Right lung (tissue), 5 donors: ENCODE data around the gene NTPCR. TPM values are rescaled to one million over a fixed set of nuclear protein-coding genes. Genes with fewer than 3 reads are reported as not detected.

ENCODE experiments used
- DNase-seq, 2 donors: peaks; one replicate each; pipeline ENCODE4 v3.0.0-alpha.2; 2013
- polyA plus RNA-seq, 5 donors: library from polyadenylated mRNA; unstranded; fragments of 120-200 nt; gene quantifications; one replicate each; pipeline versions ENCODE4 v1.2.1 to v1.2.3, GENCODE V29; 2013; ENCODE audit warnings: inconsistent platforms in 1 of 5, low replicate concordance in 1 of 5; ENCODE audit not compliant: insufficient read length in 5 of 5, insufficient read depth in 1 of 5

Gene NTPCR
- polyA plus RNA-seq, 5 donors, result 46.2 to 66.7 (median 63.7) TPM

DNA sequence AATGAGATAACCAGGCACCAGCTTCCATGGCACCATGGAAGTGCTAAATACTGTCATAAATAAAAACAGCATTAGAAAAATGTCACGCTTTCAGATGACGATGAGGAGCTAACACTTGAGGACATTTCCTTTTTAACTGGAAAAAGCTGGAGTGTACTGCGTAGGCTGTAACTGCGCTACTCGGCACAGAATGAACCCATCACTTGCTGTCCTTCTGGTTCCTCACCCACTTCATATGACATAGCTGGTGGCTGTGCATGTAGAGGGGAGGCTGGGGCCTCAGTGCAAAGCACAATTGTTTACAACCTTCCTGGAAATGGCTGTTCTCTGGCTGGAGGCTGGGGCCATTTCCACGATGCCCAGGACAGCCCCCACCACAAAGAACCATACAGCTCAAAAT lies 55.7 kb downstream of the NTPCR start:
- no peak for DNase-seq

DNA sequence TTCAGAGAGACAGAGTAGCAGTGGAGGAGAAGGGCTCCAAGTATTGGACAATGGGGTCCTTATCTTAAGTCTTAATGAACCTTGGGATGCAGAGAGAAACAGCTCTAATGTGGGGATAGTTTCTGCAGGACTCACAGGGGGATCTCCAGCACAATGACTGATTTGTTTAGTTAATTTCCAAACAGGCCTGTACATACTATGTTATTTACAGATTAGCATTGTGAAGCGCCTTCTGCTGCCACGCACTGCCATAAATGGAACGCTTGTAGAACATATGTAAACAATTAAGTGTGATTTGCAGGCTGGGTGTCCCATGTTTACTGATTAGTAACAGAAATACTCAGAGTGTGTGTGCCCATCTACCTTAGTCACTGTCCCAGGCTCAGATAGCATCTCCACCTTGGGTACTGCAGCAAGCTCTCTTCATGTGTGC lies 56.1 kb downstream of the NTPCR start:
- DNase-seq, result no peak

DNA sequence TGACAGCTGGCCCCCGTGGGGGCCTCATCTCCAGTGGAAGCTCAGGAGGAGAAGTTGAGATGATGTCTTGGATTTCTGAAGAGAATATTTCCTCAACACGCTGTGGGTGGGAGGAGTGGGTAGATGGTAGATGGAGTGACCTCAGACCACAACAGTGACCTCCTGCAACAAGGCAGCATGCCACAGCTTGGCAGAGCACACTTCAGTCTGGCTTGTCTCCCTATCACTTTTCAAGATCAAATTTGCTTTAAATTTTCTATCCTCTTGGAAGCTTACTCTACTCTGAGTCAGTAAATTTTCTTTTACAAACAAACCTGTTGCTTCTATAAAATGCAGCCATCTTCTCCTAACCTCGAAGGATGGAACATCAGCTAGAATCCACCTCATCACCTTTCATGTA lies 59.7 kb downstream of the NTPCR start:
- DNase-seq, result no peak

DNA sequence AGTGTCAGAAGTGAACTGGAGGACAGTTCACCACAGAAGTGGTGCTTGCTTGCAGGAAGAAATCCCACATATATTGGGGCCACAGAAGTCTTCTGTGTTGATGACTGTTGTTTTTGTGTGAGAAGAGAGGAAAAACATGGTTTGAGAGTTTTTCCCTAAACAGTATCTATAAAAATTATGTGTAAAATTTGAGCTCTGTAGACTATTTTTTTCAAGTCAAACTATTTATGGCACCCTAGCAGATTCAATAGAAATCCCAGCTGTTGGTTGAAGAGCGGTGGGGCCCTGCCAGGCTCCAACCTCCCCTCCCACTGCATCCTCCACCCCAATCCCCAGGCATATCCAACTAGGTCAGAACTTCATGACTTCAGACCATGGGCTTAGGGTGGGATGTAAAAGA lies 61.6 kb downstream of the NTPCR start:
- DNase-seq, result peak in 1 of 2 donors; percentile 15

DNA sequence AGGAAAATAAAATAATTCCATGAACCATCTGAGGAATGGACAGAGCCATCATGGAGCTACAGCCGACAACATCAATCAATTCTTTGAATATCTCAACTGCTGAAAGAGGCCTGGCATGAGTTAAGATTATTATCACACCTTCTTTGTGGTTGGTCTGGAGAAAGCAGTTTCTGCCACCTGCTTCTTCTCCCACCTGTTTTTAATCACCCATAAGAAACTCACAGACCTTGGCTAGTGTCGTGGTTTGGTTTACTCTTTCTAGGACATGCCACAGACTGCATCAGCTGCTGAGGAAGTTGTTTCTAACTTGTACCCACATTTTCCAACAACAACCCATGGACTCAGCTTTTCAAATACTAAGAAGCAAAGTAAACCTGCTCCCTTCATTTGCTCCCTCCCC lies 65.6 kb downstream of the NTPCR start:
- DNase-seq, result no peak

DNA sequence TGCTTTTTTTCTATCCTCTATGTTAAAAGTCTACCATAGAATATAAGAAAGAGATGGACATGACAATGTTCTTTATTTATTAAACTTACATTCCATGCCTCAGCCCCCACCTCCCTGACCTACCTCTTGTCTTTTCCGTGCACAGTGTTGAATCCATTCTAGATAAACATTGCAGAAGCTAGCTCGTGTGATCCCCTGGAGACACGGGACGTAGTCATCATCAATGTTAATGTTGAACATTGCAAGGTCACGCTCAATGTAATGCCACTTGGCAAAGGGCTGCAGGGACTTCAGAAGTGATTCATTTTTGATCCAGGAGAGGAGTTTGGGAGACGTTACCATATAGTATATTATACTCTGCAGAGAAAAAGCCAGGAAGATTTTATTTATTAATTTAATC lies 66.4 kb downstream of the NTPCR start:
- no peak for DNase-seq

DNA sequence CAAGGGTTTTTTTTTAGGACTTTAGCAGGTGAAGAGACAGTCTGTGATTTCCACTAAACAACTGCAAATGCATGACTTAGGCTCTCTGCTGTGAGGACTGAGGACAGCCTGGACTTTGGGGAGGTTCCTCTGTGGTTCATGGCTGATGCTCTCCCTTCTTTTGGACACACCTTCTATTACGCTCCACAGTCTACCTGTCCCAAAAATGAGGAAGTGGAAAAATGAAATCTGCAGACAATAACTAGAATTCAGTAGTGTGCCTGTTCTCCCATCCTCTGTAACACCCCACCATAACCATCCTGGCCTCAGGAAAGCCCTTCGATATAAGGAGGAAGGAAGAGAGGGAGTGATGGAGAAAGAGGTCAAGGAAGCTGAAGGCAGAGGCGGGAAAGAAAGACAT lies 68.7 kb downstream of the NTPCR start:
- DNase-seq, result no peak

DNA sequence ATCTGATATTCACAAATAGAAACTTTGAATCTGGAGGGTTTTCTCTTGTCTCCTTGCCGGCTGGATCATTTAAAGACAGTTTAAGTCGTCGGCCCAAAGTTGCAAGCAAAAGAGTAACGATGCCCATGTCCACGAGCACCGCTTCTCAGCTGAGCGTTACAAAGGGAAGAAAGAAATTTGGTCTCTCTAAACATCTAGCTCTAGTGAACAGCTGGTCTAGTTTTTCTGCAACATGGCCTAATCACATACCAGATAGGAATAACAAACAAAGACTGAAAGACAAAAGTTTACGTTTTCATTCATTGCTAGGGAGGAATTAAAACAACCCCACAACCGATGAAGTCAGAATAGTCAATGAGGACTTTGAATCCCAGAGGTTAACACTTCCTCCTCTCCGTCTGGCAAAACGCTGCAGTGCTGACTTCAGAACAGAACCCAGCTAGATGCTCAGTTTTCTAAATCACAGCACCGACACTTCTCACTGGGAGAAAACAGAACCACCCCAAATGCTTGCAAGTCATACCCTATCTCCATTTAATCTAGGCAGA lies 69.4 kb downstream of the NTPCR start:
- peak in 1 of 2 donors; percentile 20 for DNase-seq

DNA sequence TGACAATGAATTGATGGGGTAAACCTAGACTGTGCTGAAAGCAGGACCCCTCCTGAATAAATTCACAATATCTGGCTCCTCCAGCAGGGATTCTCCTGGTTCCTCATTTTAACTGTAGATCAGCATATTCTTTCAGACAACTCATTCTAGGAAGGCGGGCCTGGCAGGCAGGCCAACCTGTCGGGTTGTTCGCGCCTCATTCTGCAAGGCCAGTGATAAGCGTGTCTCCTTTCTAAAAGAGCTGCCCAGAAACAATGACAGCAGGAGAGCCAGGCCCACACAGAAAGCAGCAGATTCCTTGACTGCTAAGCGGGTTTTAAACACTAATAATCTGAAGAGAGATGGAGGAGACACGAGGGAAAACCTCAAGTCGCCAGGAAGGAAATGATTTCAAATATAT lies 70.0 kb downstream of the NTPCR start:
- peak in 1 of 2 donors; percentile 36 for DNase-seq

DNA sequence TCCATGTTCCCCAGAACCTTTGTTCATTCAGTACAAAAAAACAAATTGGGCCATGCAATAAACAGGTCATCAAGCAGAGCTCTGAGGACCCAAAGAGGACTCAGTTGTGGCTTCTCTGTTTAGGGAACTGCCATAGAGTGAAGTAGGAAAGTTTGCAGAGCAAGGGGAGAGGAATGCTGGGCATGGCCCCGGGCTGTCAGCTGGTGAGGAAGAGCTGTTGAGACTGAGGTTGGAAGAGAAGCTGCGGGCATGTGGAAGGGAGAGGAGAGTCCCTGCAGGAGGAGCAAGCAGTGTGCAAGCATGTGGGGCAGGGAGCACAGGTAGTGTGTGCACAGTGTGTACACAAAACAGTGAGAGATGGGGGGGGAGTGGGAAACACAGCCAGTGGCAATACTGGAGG lies 71.8 kb downstream of the NTPCR start:
- no peak for DNase-seq

DNA sequence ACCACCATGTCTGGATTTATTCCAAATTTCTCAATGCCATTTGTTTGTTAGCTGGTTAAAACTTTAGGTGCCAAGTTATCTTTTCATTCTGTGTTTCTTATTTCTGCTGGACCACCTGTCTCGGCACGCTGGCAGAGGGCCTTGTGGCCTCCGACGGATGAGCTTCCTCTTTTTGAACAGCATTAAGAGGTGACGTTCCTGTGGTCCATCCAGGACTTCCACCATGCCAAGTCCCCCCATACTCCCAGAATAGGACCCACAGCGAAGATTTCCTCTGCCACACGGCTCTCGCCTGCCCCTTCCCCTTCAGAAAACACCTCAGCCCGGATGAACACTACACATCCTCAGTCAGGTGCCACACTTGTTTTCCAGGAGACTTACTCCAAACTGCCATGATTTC lies 73.8 kb downstream of the NTPCR start:
- DNase-seq, result no peak

DNA sequence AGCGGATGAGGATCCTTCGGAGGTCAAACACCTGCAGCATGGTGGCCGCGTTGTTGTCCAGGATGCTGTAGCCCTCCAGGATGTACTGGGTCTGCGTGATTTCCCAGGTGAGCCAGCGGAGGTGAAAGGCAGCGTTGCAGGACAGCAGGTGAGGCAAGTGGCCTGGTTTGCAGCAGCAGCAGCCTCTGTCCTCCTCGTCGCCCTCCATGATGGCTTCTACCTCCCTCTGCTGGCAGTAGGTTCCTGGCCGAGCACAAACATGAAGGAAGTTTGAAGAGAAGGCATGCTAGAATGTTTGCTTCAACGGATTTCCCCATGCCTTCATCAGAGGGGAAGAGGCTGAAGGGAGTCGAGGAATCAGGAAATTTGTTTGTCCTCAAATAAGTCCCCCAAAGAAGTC lies 74.7 kb downstream of the NTPCR start:
- DNase-seq, result no peak

DNA sequence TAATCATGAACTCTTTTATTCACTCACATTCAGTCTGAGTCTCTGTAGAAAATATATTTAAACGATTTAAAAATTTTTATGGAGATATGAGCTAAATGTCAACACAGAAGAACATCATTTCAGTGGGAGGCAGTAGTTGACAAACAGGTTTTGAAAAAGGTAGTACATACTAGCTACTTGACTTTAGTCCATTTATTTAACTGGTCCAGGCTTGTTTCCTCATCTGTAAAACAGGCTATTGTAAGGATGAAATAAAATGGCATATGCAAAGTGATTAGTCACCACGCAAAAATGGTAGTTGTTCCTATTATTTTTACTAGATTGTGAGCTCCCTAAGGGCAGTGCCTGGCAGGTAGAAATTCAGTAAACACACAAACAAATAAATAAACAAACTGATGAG lies 75.2 kb downstream of the NTPCR start:
- DNase-seq, result no peak

DNA sequence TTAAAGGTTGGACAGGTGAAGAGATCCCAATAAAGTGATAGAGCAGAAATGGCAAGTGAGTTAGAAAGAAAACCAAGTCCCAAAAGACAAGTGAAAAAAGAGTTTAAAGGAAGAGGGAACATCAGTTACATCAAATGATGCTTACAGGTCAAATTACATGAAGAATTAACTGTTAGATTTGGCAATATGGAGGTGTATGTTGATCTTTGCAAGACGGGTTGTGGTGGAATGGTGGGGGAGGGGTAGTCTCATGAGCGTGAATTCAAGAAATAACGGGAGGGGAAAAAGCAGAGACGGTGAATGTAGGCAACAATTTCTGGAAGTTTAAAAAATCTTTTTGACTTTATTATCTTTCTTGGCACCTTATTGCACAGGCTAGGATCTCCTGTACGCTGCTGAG lies 76.6 kb downstream of the NTPCR start:
- DNase-seq, result no peak

DNA sequence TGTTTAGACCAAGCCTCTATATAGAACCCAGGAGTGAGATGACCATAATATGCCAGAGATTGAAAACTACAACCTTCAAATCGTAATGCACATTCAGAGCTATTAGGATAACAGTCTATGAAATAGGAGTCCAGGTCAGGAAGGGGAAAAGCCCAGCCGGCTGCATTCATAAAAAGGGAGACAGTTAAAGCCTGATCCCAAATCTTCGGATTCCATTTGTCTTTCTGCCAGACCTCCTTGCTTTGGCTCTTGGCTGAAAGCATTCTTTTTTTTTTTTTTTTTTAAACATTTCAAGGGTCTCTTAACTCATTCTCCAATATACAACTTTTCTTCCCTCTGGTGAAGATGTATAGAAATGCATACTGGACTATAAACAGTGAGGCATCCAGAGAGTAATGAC lies 81.1 kb downstream of the NTPCR start:
- no peak for DNase-seq

DNA sequence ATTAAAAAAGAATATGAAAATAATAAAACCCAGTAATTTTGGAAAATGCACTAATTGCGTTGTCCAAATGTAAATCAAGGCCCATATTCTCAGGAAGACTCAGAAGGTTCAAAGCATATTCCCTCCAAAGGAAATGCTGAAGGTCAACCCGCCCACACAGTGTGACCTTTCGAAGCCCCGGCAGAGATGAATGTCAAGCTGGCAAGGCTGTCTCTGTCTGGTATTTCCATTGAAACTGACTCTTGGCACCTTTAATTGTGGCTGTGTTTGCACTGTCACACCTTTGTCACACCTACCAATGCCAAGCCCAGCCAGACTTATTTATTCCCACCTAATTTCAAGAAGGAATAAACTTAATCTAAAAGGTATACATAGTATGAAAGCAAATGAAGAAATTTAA lies 82.5 kb downstream of the NTPCR start:
- no peak for DNase-seq

DNA sequence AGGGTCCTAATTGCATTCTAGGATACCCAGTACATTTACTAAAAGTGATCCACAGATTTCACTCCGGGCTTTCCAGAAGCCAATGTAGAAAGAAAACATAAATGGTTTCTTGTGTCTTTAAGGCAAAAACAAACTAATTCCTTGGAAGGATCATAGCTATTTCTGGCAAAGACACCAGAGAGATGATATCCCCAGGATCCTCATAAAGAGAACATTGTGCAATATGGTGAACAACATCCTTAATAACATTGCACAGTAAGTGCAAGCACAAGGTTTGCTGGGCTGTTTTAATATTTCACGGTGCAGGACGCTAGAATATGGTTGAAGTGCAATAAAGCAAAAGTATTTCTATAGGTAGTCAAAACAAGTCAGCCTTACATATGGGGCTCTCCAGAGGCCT lies 83.0 kb downstream of the NTPCR start:
- DNase-seq, result no peak

Other genes with a start within 250 kb of the NTPCR start
- 1 to 10 TPM; 4.6 to 7.7 (median 6.3) TPM for gene MAP10, start 145.2 kb upstream of the NTPCR start, polyA plus RNA-seq